ENCODE data around the gene FOSL1.
"Not testable (repeated sequence)": the region's sequence is repeated elsewhere in the genome, so short reads cannot be mapped to it uniquely, and the experiment has no call there.

Gene FOSL1

GRCh38 chr11:65896034-65896999, 3.9 kb downstream of the FOSL1 start:
- no peak for DNase-seq

GRCh38 chr11:65895482-65895981, 4.7 kb downstream of the FOSL1 start:
- no peak for DNase-seq

- DNase-seq = no peak
Observed at GRCh38 chr11:65894034-65894591, 6.1 kb downstream of the FOSL1 start.

GRCh38 chr11:65892661-65893317, 7.4 kb downstream of the FOSL1 start:
- DNase-seq = no peak

GRCh38 chr11:65892137-65892540, 8.0 kb downstream of the FOSL1 start:
- DNase-seq = not testable (repeated sequence)

- no peak for DNase-seq
Observed at GRCh38 chr11:65891219-65892136, 8.7 kb downstream of the FOSL1 start.

- peak; percentile 98 for DNase-seq
Observed at GRCh38 chr11:65890324-65891218, 9.6 kb downstream of the FOSL1 start, which contains the start of gene CCDC85B. CCDC85B (plus strand) TSS chr11:65890673; CDS start chr11:65890784, 111 bp downstream.

GRCh38 chr11:65888163-65888814, 11.9 kb downstream of the FOSL1 start, which contains the start of gene FIBP:
FIBP (minus strand) TSS chr11:65888471; CDS start chr11:65888418, 53 bp downstream.
- DNase-seq = peak; percentile 95

- no peak for DNase-seq
Observed at GRCh38 chr11:65887723-65888162, 12.4 kb downstream of the FOSL1 start.

GRCh38 chr11:65886826-65887722, 13.1 kb downstream of the FOSL1 start:
- DNase-seq = no peak

- no peak for DNase-seq
Observed at GRCh38 chr11:65885808-65886536, 14.2 kb downstream of the FOSL1 start.

- DNase-seq = no peak
Observed at GRCh38 chr11:65885231-65885630, 15.0 kb downstream of the FOSL1 start.

- DNase-seq = peak; percentile 81
Observed at GRCh38 chr11:65884716-65885092, 15.5 kb downstream of the FOSL1 start.

GRCh38 chr11:65883786-65884715, 16.1 kb downstream of the FOSL1 start:
- no peak for DNase-seq

- DNase-seq = no peak
Observed at GRCh38 chr11:65883058-65883761, 17.0 kb downstream of the FOSL1 start.
